ENCODE measurements around the gene OR2T11.
A peak's percentile ranks its signal among the peaks of the same experiment; 100 is the strongest.
"Not testable (repeated sequence)": the region's sequence is repeated elsewhere in the genome, so short reads cannot be mapped to it uniquely, and the experiment has no call there.

Gene OR2T11, protein sequence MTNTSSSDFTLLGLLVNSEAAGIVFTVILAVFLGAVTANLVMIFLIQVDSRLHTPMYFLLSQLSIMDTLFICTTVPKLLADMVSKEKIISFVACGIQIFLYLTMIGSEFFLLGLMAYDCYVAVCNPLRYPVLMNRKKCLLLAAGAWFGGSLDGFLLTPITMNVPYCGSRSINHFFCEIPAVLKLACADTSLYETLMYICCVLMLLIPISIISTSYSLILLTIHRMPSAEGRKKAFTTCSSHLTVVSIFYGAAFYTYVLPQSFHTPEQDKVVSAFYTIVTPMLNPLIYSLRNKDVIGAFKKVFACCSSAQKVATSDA

DNA sequence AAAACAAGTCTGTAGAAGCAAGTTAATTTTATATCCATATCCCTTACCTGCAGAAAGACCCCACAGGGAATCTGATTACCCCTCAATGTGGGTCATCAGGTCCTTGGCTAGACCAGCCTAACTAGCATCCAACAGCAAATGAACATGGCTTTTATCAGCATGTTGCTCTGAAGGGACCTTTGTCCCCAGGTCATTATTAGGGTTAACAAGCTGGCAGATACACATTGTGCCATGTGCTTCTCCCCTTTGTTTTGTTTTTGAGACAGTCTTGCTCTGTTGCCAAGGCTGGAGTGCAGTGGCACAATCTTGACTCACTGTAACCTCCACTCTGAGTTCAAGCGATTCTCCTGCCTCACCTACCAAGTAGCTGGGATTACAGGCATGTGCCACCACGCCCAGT lies at the start of gene OR2T11:
OR2T11 (minus strand) TSS at position 101 of the 400 bp plus-strand sequence. CDS start 7,963 bp downstream, outside the sequence.
- DNase-seq: not testable (repeated sequence)

DNA sequence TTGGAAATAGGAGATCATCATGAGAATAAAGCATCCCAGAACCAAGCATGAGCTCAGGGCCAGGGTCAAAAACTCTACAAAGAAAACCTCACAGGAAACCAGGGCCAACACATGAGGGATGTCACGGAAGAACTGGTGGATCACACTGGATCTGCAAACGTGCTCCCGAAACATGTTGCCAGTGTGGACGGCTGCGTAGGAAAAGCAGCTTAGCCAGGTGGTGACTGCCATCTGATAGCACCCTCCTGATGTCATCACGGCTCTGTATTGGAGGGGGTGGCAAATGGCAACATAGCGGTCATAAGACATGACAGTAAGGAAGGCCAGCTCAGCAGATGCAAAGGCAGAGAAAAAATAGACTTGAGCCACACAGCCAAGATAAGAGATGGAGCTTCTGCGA lies 46.8 kb upstream of the OR2T11 start:
- DNase-seq: peak in 1 of 2 experiments; percentile 29

DNA sequence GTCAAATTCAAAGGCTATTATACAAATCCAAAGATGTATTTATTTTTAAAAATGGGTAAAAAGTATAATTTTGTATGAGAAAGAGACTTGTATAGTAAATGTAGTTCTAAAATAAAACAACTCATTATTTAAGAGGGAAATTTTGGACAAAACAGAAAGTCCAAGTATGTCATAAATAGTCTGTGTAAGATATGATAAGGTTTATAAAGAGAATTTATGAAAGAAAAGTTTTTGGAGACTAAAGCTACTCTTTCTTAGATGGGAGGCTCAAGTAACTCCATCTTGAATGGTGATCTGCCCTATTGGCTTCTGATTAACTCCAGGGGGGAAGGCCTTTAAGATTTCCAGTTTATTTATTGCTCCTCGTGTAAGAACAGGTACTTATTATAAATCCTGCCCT lies 35.1 kb upstream of the OR2T11 start:
- DNase-seq: no peak

DNA sequence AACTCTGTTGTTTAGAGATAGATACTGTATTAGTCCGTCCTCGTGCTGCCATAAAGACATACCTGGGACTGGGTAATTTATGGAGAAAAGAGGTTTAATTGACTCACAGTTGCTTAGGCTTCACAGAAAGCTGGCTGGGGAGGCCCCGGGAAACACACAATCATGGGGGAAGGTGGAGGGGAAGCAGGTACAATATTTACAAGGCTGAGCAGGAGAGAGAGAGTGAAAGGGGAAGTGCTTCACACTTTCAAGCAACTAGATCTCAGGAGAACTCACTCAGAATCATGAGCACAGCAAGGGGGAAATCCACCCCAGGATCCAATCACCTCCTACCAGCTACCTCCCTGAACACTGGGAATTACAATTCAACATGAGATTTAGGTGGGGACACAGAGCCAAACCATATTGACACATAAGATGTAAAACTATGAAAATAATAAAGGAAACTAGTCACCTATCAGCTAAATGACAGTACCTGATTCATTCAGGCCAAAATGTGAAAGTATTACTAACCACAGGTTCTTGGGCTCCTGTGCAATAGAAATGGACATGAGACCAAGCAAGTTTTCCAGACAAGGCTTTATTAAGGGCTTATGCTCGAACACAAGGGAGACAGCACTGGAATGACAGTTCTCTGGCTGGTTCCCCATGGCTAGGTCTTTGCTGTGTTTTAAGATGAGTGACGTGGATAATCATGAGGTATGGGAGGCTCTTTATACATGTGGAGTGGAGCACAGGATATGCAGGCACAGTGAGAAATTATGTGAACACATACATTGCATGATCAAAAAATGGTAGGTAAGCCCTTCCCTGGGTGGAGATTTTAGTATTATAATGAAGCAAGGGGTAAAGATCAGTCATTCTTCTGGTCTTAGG lies 28.8 kb upstream of the OR2T11 start:
- DNase-seq: not testable (repeated sequence)

DNA sequence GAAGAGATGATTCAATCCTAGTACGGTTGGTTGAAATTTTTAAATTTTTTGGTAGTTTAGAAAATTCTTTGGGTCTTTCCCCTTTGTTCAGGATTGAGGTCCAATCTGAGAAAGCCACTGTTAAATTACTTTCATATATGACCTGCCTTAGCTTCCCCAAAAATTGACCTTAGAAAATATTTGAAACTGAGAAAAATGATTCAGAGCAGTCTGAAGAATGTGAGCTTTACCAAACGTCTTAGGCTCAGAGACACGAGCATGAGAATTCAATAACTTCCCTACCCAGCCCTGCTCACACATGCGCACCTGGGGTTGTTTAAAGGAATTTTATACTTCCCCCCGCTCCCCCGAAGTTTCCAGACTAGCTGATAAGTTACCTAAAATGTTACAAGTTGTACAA lies 21.9 kb upstream of the OR2T11 start:
- not testable (repeated sequence) for DNase-seq

DNA sequence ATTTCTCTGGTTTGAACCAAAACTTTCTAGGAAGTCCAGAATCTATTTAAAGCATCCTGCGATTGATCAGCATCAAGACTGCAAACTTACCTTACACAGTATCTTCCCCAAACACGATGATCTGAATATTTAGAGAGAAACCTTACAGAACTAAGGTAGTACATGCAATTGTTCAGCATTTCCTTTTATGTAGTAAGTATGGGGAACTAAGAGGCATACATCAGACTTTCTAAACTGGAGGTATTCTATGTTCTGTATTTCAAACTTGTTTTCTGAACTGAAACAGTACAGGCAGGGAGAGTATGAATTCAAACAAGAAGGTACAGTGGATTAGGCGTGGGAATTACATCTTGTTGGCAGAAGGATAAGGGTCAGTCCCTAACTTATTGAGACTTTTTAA lies 20.5 kb upstream of the OR2T11 start, which contains the start of gene OR2T27:
OR2T27 (minus strand) TSS at position 175 of the 400 bp plus-strand sequence. CDS start 4,644 bp downstream, outside the sequence.
- not testable (repeated sequence) for DNase-seq

DNA sequence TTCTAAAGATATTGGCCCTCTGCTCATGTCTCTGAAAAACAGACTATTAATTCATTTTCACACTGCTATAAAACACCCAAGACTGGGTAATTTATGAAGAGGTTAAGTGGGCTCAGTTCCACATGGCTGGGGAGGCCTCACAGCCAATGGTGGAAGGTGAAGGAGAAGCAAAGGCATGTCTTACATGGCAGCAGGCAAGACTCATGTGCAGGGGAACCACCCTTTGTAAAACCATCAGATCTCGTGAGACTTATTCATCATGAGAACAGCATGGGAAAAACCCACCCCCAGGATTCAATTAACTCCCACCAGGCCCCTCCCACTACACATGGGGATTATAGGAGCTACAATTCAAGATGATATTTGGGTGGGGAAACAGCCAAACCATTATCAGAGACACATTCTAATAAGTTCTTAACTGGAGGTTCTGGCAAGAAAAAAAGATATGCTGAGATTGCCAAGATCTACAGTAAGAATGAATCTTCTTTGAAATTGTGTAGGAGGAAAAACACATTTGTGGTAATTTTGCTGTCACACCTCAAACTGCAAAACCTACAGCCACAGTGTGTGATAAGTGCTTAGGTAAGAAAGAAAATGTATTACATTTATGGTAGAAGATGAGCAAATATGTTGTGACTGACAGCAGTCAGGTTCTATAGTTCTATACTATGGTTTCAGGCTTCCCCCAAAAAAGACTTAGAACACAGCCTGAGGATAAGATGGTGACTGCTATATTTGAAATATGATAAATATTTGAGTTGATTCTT lies 14.1 kb upstream of the OR2T11 start:
- not testable (repeated sequence) for DNase-seq

DNA sequence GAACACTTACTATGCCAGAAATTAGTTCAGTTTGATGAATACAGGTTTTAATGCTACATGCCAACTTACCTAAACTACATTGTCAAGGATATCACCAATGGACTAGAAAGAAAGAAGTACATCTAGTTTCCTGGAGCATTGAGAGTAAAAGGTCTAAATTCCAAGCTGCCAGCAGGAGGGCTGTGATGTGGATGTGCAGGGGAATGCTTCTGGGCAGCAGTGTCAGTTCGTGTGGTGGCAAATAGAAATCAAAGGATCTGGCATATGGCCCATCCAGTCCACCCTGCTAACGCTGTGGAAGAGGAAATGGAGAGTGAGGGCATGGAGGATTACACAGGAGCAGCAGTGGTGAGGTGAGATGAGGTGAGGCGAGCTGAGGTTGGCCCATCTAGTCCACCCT lies 10.3 kb upstream of the OR2T11 start, which contains the start of gene OR2T35:
OR2T35 (minus strand) TSS at position 101 of the 400 bp plus-strand sequence. CDS start 6,020 bp downstream, outside the sequence.
- not testable (repeated sequence) for DNase-seq

DNA sequence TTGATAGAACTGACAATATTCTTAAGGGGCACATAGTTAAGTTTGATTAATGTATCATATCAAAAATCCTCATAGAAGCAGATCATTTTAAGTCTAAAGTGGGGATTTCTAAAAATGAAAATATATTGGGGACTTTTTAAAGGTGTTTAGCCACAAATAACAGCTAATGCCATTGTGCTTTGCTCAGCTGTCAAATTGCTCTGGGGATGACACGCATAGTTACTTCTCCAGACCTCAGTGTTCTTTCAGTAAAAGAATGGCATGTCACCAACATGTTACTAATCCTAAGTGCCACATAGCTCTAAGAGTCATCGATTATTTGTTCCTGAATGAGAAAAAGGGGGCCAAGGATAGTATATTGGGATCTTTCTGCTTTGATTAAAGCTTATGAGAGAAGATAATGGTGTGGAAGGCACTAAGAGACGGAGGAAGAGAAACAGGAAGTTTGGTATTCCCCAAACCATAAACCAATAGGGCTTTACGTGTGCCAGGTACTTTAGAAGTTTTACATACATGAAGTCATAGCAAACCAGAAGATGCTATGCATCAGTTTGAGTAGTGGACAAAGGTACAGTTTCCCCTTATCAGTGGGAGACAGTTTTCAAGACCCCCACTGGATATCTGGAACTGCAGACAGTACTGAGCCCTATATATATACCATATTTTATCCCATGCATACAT lies 8.2 kb upstream of the OR2T11 start:
- DNase-seq: not testable (repeated sequence)

DNA sequence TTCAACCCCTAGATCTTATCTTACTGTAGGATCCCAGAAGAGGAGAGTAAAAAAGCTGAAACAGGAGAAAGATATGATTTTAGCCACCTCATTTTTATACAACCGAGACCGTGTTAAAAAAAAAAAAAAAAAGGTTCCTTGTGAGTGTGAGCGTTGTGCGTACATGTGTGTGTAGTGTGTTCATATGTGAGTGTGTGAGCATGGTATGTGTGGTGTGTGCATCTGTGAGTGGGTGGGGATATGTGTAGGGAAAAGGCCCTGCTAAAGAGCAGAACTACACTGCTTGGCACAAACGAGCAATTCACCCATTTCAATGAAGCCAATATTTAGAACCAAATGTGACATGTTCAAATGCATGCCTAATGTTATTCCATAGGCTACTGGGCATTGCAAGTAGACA lies 6.7 kb upstream of the OR2T11 start:
- DNase-seq: not testable (repeated sequence)

DNA sequence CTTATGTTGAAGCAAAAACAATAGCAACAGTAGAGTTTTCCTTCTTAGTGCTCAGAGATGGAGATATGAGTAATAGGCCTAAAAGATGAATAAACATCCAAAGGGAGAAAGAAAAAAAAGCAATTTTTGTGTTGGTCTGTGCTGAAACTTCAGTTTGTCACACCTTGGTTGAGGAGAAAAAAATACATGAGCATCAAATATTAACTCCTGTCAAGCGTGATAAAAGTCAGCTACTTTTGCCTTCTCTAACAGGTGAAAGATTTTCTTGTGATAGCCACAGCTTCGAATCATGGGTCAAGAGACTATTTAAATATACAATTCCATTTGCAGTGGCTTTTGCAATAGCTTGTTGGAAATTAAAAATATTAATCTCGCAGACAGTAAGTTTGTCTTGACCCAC lies 6.0 kb upstream of the OR2T11 start:
- DNase-seq: not testable (repeated sequence)

DNA sequence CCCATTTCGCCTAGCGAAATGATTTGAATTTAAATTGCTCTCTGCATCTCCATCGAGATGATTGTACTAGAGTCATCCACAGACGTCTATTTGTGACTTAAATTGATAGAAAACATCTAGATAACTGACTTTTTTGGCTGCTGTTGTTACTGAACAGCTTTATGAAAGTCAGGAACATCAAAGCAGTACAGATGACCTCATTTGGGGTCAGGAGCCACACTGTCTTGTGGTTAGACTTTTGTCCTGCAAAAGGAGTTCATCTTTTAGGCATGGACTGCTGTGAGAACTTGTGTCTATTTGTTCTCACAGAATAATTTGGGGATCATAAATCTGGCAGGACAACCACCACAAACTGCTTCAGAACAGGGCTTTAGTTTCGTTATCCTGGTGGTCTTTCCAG lies 4.8 kb upstream of the OR2T11 start:
- DNase-seq: not testable (repeated sequence)

DNA sequence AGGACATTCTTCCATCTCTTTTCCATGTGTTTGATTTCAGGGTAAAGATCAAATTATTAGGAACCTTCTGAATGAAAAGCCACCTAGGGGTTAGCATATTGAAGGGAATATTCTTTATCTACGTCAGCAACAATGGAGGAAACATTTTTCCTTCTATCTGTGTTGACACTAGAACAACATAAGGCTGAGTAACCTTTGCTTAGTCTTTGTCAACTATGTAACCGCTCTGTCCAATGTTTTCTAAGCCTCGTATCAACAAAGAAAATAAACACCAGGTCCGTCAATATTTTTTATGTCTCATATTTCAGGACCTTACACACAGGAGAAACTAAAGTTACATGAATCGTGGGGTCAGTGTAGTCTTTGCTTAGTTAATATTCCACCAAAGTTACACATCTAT lies 1.7 kb upstream of the OR2T11 start:
- not testable (repeated sequence) for DNase-seq

DNA sequence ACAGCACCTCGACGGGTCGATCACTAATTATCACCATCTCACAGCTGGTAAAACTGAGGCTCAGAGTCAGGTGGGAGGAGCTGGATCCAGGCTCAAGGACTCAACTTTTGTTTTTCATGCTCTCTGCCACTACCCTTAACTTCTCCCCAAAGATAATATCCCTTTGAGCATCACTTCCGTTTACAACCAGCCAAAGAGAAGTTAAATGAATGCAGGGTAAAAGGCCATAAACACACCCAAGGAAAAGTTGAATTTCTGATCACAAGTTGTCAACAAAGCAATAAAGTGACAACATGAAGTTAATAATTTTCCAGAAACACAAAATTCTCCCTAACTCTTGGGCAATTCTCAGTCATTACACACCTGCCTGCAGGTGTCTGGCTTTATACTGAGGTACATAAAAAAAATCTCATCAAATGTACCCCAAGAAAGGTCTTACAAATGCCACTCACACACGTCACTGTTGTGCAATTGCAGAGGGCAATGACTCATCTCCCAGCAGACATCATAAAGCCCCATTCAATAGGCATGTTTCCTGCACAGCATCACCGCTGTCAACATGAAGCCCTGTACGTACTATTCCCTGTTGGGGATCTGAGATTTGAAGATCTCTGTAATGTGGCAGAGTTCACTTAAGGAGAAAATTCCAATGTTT lies 3.4 kb downstream of the OR2T11 start:
- DNase-seq: no peak

DNA sequence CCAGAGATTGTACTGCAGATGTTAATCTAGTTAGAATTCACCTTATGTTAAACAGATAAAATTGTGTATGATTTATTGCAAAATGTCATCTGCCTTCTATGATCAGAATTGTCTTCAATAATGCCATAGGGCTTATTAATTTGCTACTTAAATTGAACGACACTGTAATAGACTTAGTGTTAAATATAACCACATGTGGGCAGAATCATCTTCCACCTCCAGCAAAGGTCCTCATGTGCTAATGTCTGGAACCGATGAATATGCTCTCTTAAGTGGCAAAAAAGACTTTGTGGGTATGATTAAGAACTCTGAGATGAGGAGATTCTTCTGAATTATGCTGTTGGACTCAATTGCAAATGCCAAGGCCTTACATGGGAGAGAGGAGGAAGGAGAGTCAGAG lies 4.3 kb downstream of the OR2T11 start:
- no peak for DNase-seq

DNA sequence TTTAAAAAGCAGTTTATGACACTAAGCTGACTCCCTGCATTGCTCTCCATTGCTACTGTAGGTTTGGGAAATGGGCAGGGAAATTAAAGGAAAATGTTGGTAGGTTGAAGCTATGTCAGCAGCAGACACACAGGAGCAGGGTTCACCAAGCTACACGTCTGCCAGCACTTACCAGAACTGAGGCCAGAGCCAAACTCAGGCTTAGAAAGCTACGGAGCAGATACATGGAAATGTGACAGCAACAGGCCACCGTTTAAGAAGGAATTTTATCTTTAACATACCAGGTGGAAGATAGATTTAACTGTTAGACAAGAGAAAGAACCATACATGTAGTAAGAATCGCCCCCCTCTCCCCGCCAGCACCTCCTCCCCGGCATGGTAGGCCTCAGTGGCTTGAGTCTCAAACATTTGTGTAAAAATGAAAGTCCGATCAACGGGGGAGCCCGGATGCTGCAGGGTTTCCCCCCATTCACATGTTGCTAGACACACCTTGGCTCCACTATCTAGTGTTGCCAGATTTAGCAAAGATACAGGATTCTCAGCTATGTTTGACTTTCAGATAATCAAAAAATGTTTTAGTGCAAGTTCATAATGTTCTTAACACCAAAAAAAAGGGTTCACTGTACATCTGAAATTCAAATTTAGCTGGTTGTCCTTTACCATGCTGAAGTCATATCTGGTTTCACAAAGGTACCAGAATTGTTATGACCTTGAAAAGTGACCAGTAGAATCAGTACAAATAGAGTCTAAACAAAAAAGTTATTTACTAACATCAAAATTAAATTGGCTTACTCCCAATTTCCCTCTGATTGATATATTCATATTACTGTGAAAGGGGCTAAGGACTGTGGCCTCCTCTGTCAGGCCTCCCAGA lies 6.7 kb downstream of the OR2T11 start:
- DNase-seq: no peak

DNA sequence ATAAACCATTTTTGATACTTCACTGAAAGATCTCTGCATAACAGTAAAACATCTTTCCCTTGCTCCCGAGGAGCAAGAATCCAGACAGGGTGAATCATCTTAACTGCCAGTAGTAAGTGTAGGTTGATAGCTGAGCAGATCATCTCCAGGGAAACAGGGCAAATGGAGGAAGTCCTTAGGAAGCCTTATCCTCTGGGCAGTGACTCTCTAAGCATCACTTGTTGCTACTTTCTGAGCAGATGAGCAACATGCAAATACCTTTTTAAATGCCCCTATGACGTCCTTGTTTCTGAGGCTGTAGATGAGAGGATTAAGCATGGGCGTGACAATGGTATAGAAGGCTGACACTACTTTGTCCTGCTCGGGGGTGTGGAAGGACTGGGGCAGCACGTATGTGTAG lies 8.9 kb downstream of the OR2T11 start:
- no peak for DNase-seq

DNA sequence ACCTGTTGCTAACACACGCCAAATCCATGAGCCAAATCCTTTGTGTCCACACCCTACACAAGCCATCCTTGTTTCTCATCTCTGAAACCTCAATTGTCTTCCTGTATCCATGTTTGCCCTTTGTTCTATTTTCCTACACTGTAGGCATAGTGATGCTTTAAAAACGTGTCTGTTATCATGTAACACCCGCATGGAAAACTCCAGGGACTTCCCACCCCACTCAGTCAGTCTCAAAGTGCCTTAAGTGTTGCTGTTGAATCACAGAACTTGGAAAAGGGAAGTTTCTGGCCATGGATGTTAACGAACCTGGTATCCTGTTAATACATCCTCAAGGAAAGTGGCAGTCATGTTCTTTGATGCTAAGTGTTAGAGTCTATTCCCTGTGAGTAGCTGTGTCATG lies 9.7 kb downstream of the OR2T11 start:
- no peak for DNase-seq

DNA sequence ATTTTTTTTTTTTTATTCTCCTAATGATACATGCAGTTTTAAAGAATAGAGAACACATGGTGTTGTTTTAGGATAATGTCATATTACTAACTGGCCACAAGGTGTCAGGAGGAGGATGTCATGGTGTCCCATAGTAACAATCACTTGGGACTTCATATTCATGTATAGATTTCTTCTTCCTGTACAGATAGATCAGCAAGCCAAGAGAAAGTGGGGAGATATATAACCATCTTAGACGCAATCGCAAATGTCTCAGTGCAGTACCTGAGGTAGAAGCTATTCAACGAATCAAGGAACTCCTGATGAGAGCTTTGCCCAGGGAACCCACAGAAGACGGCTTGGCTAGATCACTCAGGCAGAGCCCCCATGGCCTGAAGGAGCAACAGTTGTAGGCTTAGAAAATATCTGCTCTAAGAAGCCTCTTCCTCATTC lies 12.3 kb downstream of the OR2T11 start:
- DNase-seq: peak; percentile 1 to 9

DNA sequence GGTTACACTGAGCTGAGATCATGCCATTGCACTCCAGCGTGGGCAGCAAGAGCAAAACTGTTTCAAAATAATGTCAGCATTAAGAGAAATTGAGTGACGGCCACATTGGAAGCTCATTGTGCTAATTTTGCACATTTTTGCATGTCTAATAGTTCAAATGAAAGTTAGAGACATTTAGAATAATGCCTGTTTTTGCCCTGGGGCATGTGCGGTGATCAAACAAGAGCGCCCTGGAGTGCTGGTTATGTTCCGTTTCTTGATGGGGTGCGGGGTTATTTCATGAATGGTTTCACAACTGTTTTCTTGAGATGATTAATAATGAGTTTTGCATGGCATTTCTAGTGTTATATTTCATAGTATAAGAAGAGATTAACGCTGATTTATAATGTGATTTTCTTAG lies 13.1 kb downstream of the OR2T11 start:
- no peak for DNase-seq

DNA sequence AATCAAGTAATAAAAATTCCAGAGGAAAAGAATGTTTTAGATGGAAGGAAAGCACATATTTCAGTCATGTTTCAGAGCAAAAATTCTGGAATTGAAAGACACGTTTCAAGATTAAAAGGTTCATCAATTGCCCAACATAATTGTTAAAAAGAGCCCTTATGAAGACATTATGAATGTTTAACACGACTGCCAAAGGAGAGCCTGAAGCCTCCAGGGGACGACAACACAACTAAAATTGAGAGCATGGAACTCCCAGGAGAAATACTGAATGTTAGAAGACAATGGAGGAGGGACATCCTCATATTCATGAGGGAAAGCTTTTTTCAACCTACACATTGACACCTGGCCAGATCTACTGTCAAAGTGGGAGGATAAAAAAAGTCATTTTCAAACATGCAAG lies 16.0 kb downstream of the OR2T11 start:
- DNase-seq: peak; percentile 18 to 42
